ENCODE measurements around the gene FAM110D.

The FAM110D gene

DNA sequence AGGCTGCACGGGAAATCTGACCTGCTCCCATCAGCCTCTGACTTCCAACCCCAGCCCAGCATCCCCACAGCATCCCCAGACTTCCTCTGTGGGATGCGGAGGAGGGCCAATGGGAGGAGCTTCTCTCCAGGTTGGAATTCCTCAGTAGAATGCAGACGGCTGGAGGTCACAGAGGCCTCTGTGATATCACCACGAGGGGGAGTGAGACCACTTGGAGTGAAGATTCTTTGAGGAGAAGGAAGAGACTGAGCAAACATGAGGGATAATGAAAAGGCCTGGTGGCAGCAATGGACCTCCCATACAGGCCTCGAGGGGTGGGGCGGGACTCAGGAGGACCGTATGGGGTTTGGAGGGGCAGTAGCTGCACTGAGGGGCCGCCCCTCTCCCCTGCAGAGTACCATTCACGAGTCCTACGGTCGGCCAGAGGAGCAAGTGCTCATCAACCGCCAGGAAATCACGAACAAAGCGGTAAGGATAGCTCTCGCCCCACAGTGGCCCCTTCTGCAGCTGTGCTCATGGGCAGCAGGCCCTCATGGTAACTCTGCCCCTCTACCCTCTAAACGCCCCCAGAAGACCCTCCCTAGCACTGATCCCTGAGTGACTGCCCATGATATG, 31.6 kb downstream of the FAM110D start, which contains the start of gene CATSPER4:
CATSPER4 (plus strand) TSS at position 230 of the 615 bp plus-strand sequence; CDS start at position 256, 26 bp downstream.
- H2AFZ ChIP-seq (ENCODE audit: low read length): no peak within 1 kb of the TSS
- no peak within 1 kb of the TSS for H3K4me2 ChIP-seq (ENCODE audit: low read length)
- no peaks in the 10 kb centered on the region for H3F3A ChIP-seq (ENCODE audit: insufficient read depth, low read length)
- H3K27me3 ChIP-seq (ENCODE audit: insufficient read depth, low read length): 0 out of 2 replicates have a peak, but pooled peaks cover 5% of the 10 kb centered on the region
- no peaks in the 10 kb centered on the region for H3K4me1 ChIP-seq (ENCODE audit: insufficient read depth, low read length, severe bottlenecking)
- H3K79me2 ChIP-seq (ENCODE audit: insufficient read depth, low read length): no peaks in the 10 kb centered on the region
- H3K36me3 ChIP-seq (ENCODE audit: insufficient read depth, low read length): no peaks in the 10 kb centered on the region
- no peak for TF ChIP-seq EZH2 (IDR thresholded peaks at IDR 0.05; ENCODE audit: borderline replicate concordance, low read length)
- TF ChIP-seq, protein P1, sequence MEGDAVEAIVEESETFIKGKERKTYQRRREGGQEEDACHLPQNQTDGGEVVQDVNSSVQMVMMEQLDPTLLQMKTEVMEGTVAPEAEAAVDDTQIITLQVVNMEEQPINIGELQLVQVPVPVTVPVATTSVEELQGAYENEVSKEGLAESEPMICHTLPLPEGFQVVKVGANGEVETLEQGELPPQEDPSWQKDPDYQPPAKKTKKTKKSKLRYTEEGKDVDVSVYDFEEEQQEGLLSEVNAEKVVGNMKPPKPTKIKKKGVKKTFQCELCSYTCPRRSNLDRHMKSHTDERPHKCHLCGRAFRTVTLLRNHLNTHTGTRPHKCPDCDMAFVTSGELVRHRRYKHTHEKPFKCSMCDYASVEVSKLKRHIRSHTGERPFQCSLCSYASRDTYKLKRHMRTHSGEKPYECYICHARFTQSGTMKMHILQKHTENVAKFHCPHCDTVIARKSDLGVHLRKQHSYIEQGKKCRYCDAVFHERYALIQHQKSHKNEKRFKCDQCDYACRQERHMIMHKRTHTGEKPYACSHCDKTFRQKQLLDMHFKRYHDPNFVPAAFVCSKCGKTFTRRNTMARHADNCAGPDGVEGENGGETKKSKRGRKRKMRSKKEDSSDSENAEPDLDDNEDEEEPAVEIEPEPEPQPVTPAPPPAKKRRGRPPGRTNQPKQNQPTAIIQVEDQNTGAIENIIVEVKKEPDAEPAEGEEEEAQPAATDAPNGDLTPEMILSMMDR (IDR thresholded peaks at IDR 0.05; ENCODE audit: low read length): peak; percentile 47; the same call in 1 of the 2 replicates
- H4K20me1 ChIP-seq (ENCODE audit: insufficient read depth, low read length): no peaks in the 10 kb centered on the region
- no peaks in the 10 kb centered on the region for H3K9me3 ChIP-seq (ENCODE audit: low read length)
- no peaks in the 10 kb centered on the region for H3K9me2 ChIP-seq (ENCODE audit: low read depth, low read length)
- no peak within 1 kb of the TSS for H3K9ac ChIP-seq (ENCODE audit: low read length)
- H3K4me3 ChIP-seq (ENCODE audit: low read depth, low read length, poor library complexity, severe bottlenecking): no peak within 1 kb of the TSS
- H3K27ac ChIP-seq (ENCODE audit: low read depth, low read length, poor library complexity, severe bottlenecking): no peak within 1 kb of the TSS

DNA sequence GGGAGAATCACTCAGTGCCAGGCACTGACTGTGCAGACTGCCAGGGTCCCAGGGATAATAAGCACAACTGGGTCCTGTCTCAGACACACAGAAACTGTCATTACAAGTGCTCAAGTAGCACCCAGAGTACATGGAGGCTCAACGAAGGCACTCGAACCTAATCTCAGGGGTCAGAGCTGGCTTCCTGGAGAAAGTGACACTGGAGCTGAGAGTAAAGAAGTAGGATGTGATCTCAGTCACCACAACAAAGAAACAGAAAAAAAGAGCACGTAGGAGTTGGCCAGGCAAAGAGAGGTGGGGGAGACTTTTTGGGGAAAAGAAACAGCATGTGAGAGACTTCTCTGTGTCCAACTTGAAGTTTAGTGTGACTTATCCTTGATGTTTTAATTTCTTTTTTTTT, 32.9 kb downstream of the FAM110D start:
- TF ChIP-seq, protein P1 (IDR thresholded peaks at IDR 0.05; ENCODE audit: low read length): no peak
- TF ChIP-seq EZH2 (IDR thresholded peaks at IDR 0.05; ENCODE audit: borderline replicate concordance, low read length): no peak
- no peak overlapping the region for H3K9ac ChIP-seq (ENCODE audit: low read length)

DNA sequence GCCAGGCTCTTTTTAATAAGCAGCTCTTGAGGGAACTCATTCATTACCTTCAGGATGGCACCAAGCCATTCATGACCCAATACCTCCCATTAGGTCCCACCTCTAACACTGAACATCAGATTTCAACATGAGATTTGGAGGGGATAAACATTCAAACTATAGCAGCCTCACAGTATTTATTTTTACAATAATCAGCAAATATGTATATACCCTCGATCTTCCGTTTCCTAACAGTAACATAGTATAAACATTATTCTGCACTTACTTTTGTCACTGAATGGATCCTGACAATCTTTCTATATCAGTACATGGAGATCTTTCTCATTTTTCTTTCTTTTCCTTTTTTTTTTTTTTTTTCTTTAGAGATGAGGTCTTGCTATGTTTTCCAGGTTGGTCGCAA, 36.9 kb downstream of the FAM110D start:
- H3K9me3 ChIP-seq (ENCODE audit: low read length): no peaks in the 10 kb centered on the region
- TF ChIP-seq EZH2 (IDR thresholded peaks at IDR 0.05; ENCODE audit: borderline replicate concordance, low read length): no peak
- TF ChIP-seq, protein P1 (IDR thresholded peaks at IDR 0.05; ENCODE audit: low read length): no peak
- H3K36me3 ChIP-seq (ENCODE audit: insufficient read depth, low read length): no peaks in the 10 kb centered on the region

More for the DNA sequence above, 32.9 kb downstream of the FAM110D start:
- H3K27ac ChIP-seq (ENCODE audit: low read depth, low read length, poor library complexity, severe bottlenecking): no peak overlapping the region
- H3F3A ChIP-seq (ENCODE audit: insufficient read depth, low read length): no peaks in the 10 kb centered on the region
- no peaks in the 10 kb centered on the region for H3K79me2 ChIP-seq (ENCODE audit: insufficient read depth, low read length)
- H3K27me3 ChIP-seq (ENCODE audit: insufficient read depth, low read length): 0 out of 2 replicates have a peak, but pooled peaks cover 3% of the 10 kb centered on the region
- no peak overlapping the region for H2AFZ ChIP-seq (ENCODE audit: low read length)
- no peaks in the 10 kb centered on the region for H3K36me3 ChIP-seq (ENCODE audit: insufficient read depth, low read length)
- no peaks in the 10 kb centered on the region for H3K9me2 ChIP-seq (ENCODE audit: low read depth, low read length)
- H4K20me1 ChIP-seq (ENCODE audit: insufficient read depth, low read length): no peaks in the 10 kb centered on the region
- H3K4me3 ChIP-seq (ENCODE audit: low read depth, low read length, poor library complexity, severe bottlenecking): no peak overlapping the region
- H3K4me1 ChIP-seq (ENCODE audit: insufficient read depth, low read length, severe bottlenecking): no peaks in the 10 kb centered on the region
- no peak overlapping the region for H3K4me2 ChIP-seq (ENCODE audit: low read length)
- no peaks in the 10 kb centered on the region for H3K9me3 ChIP-seq (ENCODE audit: low read length)

More for the DNA sequence above, 36.9 kb downstream of the FAM110D start:
- H3K4me1 ChIP-seq (ENCODE audit: insufficient read depth, low read length, severe bottlenecking): no peaks in the 10 kb centered on the region
- H4K20me1 ChIP-seq (ENCODE audit: insufficient read depth, low read length): no peaks in the 10 kb centered on the region
- no peaks in the 10 kb centered on the region for H3K9me2 ChIP-seq (ENCODE audit: low read depth, low read length)
- no peak overlapping the region for H3K27ac ChIP-seq (ENCODE audit: low read depth, low read length, poor library complexity, severe bottlenecking)
- no peak overlapping the region for H2AFZ ChIP-seq (ENCODE audit: low read length)
- H3K4me3 ChIP-seq (ENCODE audit: low read depth, low read length, poor library complexity, severe bottlenecking): no peak overlapping the region
- H3K9ac ChIP-seq (ENCODE audit: low read length): no peak overlapping the region
- no peaks in the 10 kb centered on the region for H3K79me2 ChIP-seq (ENCODE audit: insufficient read depth, low read length)
- no peaks in the 10 kb centered on the region for H3F3A ChIP-seq (ENCODE audit: insufficient read depth, low read length)
- H3K4me2 ChIP-seq (ENCODE audit: low read length): no peak overlapping the region
- no peaks in the 10 kb centered on the region; the same call in 1 of the 2 replicates for H3K27me3 ChIP-seq (ENCODE audit: insufficient read depth, low read length)
